GM12878 (cell line): ENCODE measurements around the gene TDRD3. TPM values are rescaled to one million over a fixed set of nuclear protein-coding genes. Genes with fewer than 3 reads are reported as not detected.

Source experiments
- E4F1 ChIP-seq: fragments of 450-650 bp; IDR thresholded peaks from 2 replicates; pipeline ENCODE4 v1.6.1; 2018; ENCODE audit warnings: borderline replicate concordance, mild to moderate bottlenecking; ENCODE audit not compliant: partially characterized antibody
- IRF4 ChIP-seq: IDR thresholded peaks from 2 replicates; pipeline ENCODE4 v1.6.1; 2011; ENCODE audit warnings: low read depth, low read length
- MEF2B ChIP-seq: fragments of 450-650 bp; IDR thresholded peaks from 2 replicates; pipeline ENCODE4 v1.6.1; 2018; ENCODE audit warnings: mild to moderate bottlenecking, moderate library complexity; ENCODE audit not compliant: partially characterized antibody, poor library complexity, severe bottlenecking
- RFX5 ChIP-seq: IDR thresholded peaks from 2 replicates; pipeline ENCODE4 v1.6.1; 2011; ENCODE audit warnings: low read depth, low read length, improper control_type of control experiment
- STAT1 ChIP-seq: fragments of 450-650 bp; conservative IDR thresholded peaks from 2 replicates; pipeline ENCODE4 v1.6.1; 2014; ENCODE audit warnings: antibody characterized with exemption, mild to moderate bottlenecking
- ZNF274 ChIP-seq: IDR thresholded peaks from one replicate; pipeline ENCODE4 v1.8.0; 2011; ENCODE audit not compliant: insufficient read length, insufficient read depth
- polyA plus RNA-seq, 11 experiments: library from polyadenylated mRNA; depleted of rRNA in 4 of 11; unstranded in 6 of 11; stranded (reverse) in 5 of 11; fragments of >200 nt; fragmentation: Nextera tagmentation in 4 of 11; fragmentation: Illumina TruSeq in 1 of 11; extraction: Ambion mirVana in 4 of 11; extraction: Trizol in 1 of 11; gene quantifications; 1 replicate in 1 of 11; 2 replicates in 10 of 11; pipeline versions ENCODE4 v1.2.1 to v1.2.3, GENCODE V29; 2011 to 2016; ENCODE audit warnings: inconsistent platforms in 2 of 11, missing spikeins in 2 of 11, low read depth in 1 of 11
- total RNA-seq, 4 experiments: library from RNA; depleted of rRNA in 3 of 4; stranded (reverse); fragments of >200 nt in 3 of 4; fragmentation: Illumina TruSeq in 1 of 4; extraction: Trizol in 1 of 4; gene quantifications; 2 replicates each; pipeline versions ENCODE4 v1.2.1 to v1.2.3, GENCODE V29; 2013 to 2021
- TF ChIP-seq, protein P1 (sequence below): fragments of 450-650 bp; IDR thresholded peaks from 2 replicates; pipeline ENCODE4 v1.6.1; 2017; ENCODE audit warnings: mild to moderate bottlenecking, low read depth, inconsistent platforms; ENCODE audit not compliant: poor library complexity, severe bottlenecking
- TF ChIP-seq, protein P2 (sequence below): fragments of 450-650 bp; IDR thresholded peaks from 2 replicates; pipeline ENCODE4 v1.6.1; 2014; ENCODE audit warnings: mild to moderate bottlenecking

Gene TDRD3
- total and polyA plus RNA-seq, 10 of the 15 experiments (the other 5 are each of a cell fraction or from before 2014, with no cell fraction given) = 8.4 to 27.9 (median 15.8) TPM

GRCh38 chr13:60441761-60442160 is 44.7 kb downstream of the TDRD3 start (continued):
- TF ChIP-seq, protein P1, sequence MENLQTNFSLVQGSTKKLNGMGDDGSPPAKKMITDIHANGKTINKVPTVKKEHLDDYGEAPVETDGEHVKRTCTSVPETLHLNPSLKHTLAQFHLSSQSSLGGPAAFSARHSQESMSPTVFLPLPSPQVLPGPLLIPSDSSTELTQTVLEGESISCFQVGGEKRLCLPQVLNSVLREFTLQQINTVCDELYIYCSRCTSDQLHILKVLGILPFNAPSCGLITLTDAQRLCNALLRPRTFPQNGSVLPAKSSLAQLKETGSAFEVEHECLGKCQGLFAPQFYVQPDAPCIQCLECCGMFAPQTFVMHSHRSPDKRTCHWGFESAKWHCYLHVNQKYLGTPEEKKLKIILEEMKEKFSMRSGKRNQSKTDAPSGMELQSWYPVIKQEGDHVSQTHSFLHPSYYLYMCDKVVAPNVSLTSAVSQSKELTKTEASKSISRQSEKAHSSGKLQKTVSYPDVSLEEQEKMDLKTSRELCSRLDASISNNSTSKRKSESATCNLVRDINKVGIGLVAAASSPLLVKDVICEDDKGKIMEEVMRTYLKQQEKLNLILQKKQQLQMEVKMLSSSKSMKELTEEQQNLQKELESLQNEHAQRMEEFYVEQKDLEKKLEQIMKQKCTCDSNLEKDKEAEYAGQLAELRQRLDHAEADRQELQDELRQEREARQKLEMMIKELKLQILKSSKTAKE = no peak
- TF ChIP-seq, protein P2, sequence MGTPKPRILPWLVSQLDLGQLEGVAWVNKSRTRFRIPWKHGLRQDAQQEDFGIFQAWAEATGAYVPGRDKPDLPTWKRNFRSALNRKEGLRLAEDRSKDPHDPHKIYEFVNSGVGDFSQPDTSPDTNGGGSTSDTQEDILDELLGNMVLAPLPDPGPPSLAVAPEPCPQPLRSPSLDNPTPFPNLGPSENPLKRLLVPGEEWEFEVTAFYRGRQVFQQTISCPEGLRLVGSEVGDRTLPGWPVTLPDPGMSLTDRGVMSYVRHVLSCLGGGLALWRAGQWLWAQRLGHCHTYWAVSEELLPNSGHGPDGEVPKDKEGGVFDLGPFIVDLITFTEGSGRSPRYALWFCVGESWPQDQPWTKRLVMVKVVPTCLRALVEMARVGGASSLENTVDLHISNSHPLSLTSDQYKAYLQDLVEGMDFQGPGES = no peak
- TF ChIP-seq STAT1 (no peak), E4F1 (no peak), MEF2B (no peak), IRF4 (no peak), RFX5 (no peak), ZNF274 (no peak)
